ENCODE measurements around the gene APEX1.
"Not testable (repeated sequence)": the region's sequence is repeated elsewhere in the genome, so short reads cannot be mapped to it uniquely, and the experiment has no call there.

Gene APEX1

DNA sequence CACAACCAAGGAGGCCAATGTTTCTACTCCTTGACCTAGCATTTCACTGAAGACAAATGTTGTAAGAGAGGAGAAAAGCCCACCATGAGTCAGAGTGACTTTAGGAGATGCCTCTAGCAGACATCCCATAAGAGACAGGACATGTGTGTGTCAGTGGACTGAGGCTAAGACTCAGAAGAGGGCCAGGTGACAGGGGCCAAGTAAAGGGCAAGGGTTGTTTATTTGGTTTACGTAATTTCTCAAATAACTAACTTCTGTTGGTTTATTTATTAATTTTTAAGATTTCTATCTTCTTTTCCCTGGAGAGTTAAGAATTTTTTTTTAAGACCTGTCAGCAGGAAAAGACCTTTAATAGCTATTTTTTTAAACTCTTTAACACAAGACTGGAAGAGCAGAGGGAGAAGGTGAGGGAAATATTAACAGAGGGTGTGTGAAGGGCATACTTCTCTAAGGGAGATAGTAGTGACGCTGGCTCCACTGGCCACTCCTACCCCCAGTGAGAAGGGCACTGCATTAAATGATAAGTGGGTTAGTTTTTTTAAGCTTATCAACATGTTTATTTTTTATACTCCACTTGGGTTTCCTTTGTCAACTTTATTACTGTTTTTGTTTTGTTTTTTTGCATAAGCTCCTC lies 17.6 kb downstream of the APEX1 start:
- no peak for DNase-seq (ENCODE audit: low read depth in 2 of 2)

DNA sequence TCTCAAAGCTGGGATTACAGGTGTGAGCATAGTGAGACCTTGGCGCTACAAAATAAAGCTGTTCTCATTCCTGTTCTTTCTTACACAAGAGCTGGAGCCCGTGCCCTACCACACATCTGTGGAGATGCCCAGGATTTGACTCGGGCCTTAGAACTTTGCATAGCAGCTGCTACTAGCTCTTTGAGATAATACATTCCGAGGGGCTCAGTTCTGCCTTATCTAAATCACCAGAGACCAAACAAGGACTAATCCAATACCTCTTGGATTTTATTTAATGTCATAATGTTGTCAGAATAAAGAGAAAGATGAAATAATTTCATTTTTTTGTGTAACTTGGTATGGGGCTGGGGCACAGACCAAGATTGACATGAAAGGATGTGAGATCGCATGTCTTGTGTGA lies 21.8 kb downstream of the APEX1 start:
- no peak for DNase-seq (ENCODE audit: low read depth in 2 of 2)

DNA sequence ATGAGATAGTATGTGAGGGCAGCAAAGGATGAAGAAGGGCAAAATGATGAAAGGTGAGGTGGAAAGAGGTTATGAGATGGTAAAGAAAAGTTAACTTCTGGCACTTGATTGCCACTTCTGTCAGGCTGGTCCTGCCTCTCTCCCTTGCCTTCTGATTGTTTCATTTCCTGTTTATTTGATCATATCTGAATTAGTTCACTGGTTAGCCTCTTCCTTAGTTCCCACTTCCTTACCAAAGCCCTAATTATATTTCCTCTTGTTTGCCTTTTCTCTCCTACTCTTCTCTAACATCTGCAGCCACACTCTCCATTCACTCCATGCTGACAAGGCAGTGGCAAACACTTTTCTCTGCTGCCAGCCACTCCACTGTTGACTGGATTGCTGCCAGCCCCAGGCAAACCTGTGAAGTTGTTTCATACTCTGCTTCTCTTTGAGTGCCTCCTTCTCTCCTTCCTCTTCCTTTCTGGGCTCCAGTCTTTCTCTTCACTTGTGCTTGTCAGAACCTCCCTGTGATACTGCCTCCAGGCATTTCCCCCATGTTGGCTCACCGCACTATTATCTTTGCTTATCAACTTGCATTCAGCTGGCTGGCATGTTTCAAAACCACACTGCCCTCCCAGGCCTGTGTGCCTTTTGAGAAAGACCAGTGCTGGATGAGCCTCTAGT lies 22.3 kb downstream of the APEX1 start:
- no peak for DNase-seq (ENCODE audit: low read depth in 2 of 2)

DNA sequence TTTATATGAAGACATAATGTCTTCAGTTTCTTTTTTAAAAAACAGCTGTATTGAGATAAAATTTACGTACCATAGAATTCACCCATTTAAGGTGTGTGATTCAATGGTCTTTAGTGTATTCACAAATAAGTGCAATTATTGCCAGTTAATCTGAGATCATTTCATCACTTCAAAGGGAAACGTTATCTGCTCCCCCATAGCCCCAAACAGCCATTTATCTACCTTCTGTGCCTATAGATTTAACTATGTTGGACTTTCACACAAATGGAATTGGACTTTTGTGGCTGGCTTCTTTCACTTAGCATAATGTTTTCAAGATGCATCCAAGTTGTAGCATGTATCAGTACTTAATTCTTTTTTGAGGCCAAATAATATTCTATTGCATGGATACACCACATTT lies 23.9 kb downstream of the APEX1 start:
- no peak for DNase-seq (ENCODE audit: low read depth in 2 of 2)

DNA sequence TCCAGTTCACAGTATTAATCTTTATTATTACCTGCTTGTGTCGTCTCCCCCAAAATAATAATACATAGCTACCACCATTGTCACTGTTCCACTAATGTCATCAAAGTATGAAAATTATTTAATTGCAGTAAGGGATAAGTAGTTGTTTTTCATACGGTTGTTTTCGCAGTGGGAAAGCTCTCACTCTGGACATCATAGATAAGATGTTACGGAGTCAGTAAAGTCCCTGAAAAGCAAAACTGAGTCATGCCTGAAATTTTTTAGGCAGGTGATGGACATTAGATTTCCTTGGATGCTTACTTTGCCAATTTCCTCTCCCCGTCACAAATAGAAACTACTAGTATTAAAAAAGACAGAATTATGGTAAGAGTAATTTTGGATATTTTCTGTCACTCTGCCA lies 27.4 kb downstream of the APEX1 start:
- DNase-seq (ENCODE audit: low read depth in 2 of 2) = no peak

DNA sequence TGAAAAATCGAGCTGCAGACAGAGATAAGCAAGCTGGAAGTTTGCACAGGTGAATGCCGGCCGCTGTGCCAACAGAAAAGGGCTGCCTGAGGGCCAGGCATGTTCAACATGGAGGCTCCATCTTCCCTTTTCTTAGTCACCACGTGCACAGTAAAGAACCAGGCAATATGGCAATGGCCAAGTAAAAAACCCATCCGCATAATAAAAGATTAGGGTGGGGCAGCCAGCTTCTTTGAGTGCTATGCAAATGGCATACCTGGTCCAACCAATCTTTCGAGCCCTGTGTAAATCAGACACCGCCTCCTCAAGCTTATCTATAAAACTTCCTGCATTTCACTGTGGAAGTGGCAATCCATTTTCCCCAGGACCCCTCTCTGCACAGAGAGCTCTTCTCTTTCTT lies 30.9 kb downstream of the APEX1 start:
- no peak for DNase-seq (ENCODE audit: low read depth in 2 of 2)

DNA sequence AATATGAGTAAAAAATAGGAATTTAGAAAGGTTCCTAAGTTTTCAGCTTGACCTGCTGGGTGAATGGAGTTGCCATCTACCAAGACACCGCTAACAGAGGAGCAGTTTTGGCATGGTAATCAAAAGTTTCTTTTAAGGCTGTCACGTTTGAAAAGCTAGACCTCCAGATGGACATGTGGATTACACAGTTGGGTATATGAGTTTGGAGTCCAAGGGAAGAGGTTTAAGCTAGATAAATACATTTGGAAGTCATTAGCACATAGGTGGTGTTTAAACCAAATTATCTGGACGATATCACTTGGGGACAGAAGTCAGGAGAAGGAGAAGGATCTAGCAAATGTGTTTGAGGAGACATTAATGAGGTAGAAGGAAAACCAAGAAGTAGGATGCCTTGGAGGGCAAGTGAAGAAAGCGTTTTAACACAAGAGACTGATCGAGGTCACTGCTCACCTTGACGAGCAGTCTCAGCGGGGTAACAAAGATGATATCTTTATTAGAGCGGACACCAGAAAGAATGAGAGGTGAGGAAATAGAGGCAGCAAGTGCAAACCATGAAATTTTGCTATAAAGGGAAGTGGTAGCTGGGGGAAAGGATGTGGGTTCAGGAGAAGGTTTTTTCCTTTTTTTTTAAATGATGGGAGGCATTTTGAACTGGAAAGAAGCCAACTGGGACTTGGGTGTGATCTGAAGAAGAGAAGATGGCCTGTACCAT lies 31.8 kb downstream of the APEX1 start:
- no peak for DNase-seq (ENCODE audit: low read depth in 2 of 2)

DNA sequence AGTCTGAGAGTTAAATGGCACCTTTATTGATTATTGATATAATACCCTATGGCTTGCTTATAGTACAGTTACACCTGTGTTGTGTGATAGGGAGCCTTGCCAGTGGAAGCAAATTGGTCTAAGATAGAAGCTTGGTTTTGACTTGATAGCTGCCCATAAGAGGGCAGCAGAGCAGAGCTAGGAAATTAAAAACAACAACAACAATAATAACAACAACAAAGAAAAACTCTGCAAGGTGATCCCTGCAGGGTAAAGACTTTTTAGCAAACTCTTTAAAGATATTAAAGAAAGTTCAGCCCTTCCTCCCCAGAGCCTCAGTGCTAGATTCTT lies 32.3 kb downstream of the APEX1 start:
- DNase-seq (ENCODE audit: low read depth in 2 of 2) = no peak

DNA sequence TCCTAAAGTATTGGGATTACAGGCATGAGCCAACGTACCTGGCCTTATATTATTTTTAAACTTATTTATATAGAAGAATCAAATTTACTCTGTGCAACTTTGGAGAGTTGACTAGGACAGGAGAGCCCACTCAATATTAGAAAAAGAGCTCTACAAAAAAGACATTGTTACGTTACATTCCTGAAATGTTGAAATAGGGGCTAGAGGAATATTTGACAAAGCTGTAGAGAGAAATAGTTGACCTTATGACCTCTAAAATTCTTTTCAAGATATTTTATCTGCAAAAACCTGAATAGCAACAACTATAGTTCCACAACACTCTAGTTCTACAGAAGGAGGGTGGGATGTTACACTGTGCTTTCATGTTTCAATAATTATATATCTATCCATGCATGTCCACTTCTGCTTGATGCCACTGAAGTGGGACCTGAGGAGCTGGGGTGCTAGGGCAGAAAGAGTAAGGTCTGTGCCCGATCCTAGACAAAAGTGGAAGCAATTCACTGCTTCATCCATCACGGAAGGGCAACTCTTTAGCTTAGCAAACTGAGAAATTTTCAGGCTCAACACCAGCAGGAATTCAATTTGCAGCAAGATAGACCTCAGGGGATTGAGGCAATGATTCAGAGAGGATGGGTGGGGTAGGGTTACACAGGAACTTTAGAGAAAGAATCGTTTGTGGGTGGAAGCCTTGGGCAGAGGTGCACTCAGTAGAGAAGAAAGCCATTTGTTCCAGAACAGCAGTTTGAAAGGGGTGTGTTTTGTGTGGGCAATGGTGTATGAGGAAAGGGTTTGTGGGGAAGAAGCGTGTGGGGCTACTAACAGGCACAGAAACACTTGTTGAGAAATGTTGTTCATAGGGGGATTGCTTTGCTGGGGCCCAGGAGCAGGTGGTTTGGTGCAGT lies 34.3 kb downstream of the APEX1 start:
- DNase-seq (ENCODE audit: low read depth in 2 of 2) = no peak

DNA sequence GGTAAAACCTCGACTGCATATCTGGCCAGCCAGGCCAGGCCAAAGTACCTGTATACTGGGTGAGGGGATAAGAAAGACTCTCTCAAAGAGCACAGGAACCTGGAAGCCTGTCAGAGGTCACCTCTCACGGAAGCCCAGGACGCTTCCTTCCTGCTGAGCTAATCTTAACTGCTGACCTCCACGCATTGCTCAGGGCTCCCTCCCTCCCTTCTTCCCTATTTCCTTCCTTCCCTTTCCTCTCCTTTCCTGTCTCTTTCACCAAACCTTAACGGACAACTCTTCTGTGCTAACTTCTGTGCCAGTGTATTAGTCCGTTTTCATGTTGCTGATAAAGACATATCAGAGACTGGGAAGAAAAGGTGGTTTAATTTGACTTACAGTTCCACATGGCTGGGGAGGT lies 35.5 kb downstream of the APEX1 start:
- DNase-seq (ENCODE audit: low read depth in 2 of 2) = no peak

DNA sequence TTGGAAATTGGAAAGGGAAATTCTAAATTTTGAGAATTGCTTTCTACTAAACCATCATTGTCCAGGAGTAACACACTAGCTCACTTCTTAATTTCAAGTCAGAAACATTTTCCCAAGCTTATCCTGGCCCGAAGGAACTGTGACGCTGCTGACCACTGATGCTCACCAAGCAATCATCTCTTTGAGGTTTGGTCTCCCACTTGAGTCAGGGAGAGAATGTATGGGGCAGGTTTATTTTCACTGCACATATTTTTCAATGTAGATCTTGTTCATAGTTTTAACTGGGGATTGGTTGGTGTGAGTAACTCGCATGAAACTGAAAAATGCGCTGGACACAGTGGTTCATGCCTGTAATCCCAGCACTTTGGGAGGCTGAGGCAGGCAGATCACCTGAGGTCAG lies 37.5 kb downstream of the APEX1 start:
- no peak for DNase-seq (ENCODE audit: low read depth in 2 of 2)

DNA sequence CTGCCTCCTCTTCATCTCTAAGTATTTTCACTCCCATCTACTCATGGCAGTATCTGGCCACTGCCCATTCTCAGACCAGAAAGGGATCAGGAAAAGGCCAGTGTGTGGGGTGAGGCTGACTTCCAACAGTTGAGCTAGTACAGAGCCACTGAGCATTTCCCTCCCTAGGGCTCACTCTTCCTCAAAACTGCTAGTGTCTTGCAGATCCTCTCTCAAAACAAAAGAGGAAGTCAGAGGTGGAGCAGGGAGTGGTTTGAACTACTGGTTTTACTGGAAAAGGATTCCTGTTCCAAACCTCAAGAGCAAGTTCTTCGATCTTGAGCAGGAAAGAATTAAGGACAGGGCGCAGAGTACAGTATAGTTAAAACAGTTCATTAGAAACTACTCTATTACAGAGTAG lies 38.6 kb downstream of the APEX1 start:
- no peak for DNase-seq (ENCODE audit: low read depth in 2 of 2)

DNA sequence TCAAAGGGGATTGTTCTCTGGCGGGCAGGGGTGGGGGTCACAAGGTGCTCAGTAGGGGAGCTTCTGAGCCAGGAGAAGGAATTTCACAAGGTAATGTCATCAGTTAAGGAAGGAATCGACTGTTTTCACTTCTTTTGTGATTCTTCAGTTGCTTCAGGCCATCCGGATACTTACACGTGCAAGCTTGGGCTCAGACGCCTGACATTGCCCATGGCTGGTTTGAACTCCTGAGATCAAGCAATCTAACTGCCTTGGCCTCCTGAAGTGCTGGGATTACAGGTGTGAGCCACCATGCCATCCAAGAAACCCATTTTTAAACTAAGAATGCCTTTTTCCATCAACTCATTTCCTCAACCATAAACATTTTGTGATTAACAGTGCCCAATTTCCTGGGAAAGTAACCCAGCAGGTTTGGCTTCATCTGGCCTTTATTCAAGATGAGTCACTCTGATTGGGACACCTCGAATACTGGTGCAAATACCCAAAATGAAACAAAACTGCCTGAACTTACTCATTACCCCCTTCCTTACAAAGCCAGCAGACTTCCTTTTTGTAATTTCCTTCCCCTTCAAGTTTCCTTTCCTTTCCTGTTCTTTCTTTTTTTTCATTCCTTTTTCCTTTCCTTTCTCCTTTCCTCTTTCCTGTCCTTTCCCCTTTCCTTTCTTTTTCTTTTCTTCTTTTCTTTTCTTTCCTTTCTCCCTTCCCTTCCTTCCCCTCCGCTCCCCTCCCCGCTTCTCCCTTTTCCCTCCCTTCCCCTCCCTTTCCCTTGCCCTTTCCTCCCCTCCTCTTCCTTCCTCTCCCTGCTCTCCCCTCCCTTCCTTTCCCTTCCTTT lies 40.1 kb downstream of the APEX1 start:
- no peak for DNase-seq (ENCODE audit: low read depth in 2 of 2)

DNA sequence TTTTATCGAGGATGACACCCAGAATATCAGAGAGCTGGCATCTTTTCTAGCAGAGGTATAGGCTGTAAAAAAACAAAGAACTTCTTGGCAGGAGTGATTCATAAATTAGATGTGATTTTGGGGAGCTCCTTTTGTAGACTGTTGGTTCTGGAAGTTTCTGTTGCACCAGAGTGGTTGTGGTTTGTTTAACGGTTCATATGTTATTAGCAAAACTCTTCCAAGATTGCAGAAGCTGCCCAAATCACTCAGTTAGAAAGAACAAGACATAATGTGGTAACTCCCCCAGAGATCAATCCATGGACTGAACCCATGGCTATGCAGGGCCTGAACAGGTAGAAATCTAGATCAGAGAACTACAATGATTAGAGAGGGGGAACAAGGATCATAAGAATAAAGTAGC lies 43.6 kb downstream of the APEX1 start:
- no peak for DNase-seq (ENCODE audit: low read depth in 2 of 2)

DNA sequence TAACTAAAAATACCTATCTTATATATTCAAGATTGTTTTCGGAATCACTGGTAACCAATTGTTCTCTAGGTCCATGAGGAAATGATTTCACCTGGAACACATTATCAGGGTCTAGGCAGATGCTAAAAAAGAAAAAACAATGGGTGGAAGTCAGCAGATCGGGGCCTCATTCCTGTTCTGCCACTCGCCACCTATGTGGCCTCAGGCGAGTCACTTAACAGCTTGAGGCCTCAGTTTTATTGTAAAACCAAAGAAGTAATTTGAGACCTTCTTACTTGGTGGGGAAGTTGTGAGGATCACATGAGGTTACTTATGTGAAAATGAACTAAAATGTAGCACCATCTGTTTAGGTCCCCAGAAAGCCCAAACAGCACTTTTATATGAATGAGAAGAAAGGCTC lies 44.1 kb downstream of the APEX1 start:
- no peak for DNase-seq (ENCODE audit: low read depth in 2 of 2)

DNA sequence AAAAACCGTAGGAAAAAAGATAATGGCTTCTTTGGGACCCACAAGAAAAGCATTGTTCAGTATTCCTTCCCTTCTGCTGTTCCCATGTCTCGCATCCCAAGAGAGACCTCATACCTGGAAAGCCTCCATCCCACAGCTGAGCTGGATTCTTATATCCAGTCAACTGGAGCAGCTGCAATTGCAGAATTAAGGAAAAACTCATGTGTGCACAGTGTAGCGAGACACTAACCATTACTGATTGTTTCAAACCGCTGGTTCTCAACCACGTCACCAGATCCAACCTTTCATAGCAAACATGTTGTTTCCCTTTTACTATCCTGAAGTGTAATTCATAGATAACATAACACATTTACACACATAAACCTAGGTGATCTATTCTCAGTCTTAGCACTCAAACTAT lies 44.9 kb downstream of the APEX1 start:
- no peak for DNase-seq (ENCODE audit: low read depth in 2 of 2)

DNA sequence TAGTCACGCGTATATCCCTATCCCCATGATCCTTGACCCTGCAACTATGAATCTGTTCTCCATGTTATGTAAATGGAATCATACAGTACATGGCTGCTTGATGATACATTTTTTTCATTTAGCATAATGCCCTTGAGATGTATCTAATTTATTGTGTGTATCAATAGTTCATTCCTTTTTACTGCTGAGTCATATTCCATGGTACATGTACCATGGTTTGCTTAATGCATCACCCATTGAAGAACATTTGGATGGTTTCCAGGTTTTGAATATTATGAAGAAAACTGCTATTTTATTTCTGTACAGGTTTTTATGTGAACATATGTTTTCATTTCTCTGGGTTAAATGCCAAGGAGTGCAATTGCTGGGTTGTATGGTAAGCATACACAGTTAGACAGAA lies 46.3 kb downstream of the APEX1 start:
- DNase-seq (ENCODE audit: low read depth in 2 of 2) = no peak

DNA sequence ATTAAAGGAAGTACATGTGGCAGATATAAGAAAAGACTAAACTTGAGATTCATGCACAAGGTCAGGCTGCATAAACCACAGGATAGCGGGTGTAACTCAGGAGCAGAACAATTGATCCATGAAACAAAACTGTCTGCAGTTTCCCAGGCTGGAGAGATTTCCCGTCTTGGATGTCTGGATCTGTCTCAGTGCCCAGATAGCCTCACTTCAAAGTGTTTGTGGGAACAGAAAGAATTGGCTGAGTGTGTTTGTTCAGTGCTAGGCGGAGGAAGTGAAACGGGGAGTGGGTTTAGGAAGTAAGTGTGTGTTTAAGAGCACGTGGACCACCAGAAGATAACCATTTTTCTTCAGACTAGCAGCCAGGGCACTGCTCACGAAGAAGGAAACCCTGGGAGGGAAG lies 48.9 kb downstream of the APEX1 start:
- DNase-seq (ENCODE audit: low read depth in 2 of 2) = no peak

DNA sequence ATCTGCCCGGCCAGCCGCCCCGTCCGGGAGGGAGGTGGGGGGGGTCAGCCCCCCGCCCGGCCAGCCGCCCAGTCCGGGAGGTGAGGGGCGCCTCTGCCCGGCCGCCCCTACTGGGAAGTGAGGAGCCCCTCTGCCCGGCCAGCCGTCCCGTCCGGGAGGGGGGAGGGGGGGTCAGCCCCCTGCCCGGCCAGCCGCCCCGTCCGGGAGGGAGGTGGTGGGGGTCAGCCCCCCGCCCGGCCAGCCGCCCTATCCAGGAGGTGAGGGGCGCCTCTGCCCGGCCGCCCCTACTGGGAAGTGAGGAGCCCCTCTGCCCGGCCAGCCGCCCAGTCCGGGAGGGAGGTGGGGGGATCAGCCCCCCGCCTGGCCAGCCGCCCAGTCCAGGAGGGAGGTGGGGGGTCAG lies 51.2 kb downstream of the APEX1 start:
- not testable (repeated sequence) for DNase-seq (ENCODE audit: low read depth in 2 of 2)

DNA sequence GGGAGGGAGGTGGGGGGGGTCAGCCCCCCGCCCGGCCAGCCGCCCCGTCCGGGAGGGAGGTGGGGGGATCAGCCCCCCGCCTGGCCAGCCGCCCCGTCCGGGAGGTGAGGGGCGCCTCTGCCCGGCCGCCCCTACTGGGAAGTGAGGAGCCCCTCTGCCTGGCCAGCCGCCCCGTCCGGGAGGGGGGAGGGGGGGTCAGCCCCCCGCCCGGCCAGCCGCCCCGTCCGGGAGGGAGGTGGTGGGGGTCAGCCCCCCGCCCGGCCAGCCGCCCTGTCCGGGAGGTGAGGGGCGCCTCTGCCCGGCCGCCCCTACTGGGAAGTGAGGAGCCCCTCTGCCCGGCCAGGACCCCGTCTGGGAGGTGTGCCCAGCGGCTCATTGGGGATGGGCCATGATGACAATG lies 51.7 kb downstream of the APEX1 start:
- DNase-seq (ENCODE audit: low read depth in 2 of 2) = not testable (repeated sequence)
